ENCODE measurements around the gene FNDC3A.
A peak's percentile ranks its signal among the peaks of the same experiment; 100 is the strongest.

The FNDC3A gene

DNA sequence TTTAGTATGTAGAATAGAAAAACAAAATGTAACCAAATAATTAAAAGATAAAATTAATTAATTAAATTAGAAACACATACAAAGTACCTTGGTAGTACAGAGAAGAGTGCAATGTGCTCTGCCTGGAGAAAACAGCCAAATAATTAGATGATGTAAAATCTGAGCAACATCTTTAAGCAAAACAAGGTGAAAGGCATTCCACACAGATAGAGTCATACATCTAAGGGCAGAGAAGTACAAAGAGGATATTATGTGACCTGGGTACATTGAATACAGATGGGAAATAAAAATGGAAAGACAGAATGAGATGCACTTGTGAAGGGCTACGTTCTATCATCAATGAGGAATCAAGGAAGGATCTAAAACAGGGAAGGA is 25.2 kb upstream of the FNDC3A start:
- Histone ChIP-seq H3K4me1 (ENCODE audit: control insufficient read depth, insufficient read depth, low read length) (peaks cover 13% of the 10 kb centered on the region), H3K27me3 (ENCODE audit: control insufficient read depth, insufficient read depth, low read length) (no peaks in the 10 kb centered on the region), H3K36me3 (ENCODE audit: control insufficient read depth, insufficient read depth, low read length) (no peaks in the 10 kb centered on the region), H3K4me3 (ENCODE audit: low read length) (no peak overlapping the region), H3K9me3 (ENCODE audit: control insufficient read depth, low read length) (no peaks in the 10 kb centered on the region), H3K9ac (ENCODE audit: low read length) (no peak overlapping the region)

DNA sequence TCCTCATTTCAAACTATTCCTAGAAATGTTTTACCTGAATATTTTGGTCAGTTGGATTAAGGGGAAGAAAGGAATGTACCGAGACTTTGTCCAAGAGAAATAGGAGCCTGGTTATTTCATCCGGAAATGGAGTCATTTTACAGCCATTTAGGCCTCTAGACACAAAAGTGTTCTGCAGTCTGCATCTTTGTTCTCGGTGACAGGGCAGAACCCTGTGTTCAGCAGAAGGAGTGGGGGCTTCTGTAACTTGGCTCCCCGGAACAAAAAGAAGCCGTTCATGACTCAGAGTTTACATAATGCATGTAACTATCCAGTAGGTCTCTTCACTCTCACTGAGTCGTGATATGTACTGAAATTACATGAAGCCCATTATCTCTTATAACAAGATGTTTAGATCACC is 21.6 kb upstream of the FNDC3A start:
- peaks cover 5% of the 10 kb centered on the region for H3K4me1 ChIP-seq (ENCODE audit: control insufficient read depth, insufficient read depth, low read length)
- no peak overlapping the region for H3K4me3 ChIP-seq (ENCODE audit: low read length)
- H3K9me3 ChIP-seq (ENCODE audit: control insufficient read depth, low read length), result no peaks in the 10 kb centered on the region
- no peaks in the 10 kb centered on the region for H3K27me3 ChIP-seq (ENCODE audit: control insufficient read depth, insufficient read depth, low read length)
- H3K9ac ChIP-seq (ENCODE audit: low read length), result no peak overlapping the region
- no peaks in the 10 kb centered on the region for H3K36me3 ChIP-seq (ENCODE audit: control insufficient read depth, insufficient read depth, low read length)

DNA sequence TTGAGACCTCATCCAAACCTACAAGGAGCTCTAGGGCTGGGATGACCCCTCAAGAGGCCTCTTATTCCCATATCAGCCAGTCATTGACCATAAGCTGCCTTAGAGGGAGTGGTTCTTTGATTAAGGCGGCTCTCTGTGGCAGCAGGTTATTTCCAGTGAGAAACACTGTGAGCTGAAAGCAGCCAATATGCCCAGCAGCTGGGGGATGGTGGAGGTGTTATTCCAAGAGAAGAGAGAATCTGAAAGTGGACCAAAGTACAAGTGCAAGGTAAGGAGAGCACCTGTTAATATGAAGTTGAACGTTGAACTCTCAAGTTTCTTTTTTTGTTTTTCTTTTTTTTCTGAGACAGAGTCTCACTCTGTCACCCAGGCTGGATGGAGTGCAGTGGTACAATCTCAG is 20.2 kb upstream of the FNDC3A start:
- Histone ChIP-seq H3K4me3 (ENCODE audit: low read length) (no peak overlapping the region), H3K9me3 (ENCODE audit: control insufficient read depth, low read length) (no peaks in the 10 kb centered on the region), H3K4me1 (ENCODE audit: control insufficient read depth, insufficient read depth, low read length) (no peaks in the 10 kb centered on the region), H3K9ac (ENCODE audit: low read length) (no peak overlapping the region), H3K27me3 (ENCODE audit: control insufficient read depth, insufficient read depth, low read length) (no peaks in the 10 kb centered on the region), H3K36me3 (ENCODE audit: control insufficient read depth, insufficient read depth, low read length) (no peaks in the 10 kb centered on the region)

DNA sequence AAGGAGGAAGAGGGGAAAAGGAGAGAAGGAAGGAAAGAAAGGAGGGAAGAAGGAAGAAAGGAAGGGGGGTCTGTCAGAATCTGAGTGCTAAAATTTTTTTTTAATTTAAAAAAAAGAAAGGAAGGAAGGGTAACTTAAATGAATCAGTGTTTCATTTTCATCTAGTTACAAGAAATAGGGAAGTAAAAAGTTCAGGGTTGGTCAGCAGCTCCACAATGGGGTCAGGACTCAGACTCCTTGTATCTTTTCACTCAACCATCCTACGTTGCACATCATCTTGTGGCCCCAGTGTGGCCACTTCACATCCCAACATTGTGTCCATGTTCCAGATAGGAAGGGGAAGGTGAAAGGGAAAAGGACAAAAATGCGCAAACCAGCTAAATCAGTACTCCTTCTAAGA is 14.3 kb upstream of the FNDC3A start:
- no peaks in the 10 kb centered on the region for H3K36me3 ChIP-seq (ENCODE audit: control insufficient read depth, insufficient read depth, low read length)
- no peaks in the 10 kb centered on the region for H3K9me3 ChIP-seq (ENCODE audit: control insufficient read depth, low read length)
- no peak overlapping the region for H3K4me3 ChIP-seq (ENCODE audit: low read length)
- H3K27me3 ChIP-seq (ENCODE audit: control insufficient read depth, insufficient read depth, low read length), result no peaks in the 10 kb centered on the region
- H3K4me1 ChIP-seq (ENCODE audit: control insufficient read depth, insufficient read depth, low read length), result no peaks in the 10 kb centered on the region
- no peak overlapping the region for H3K9ac ChIP-seq (ENCODE audit: low read length)

DNA sequence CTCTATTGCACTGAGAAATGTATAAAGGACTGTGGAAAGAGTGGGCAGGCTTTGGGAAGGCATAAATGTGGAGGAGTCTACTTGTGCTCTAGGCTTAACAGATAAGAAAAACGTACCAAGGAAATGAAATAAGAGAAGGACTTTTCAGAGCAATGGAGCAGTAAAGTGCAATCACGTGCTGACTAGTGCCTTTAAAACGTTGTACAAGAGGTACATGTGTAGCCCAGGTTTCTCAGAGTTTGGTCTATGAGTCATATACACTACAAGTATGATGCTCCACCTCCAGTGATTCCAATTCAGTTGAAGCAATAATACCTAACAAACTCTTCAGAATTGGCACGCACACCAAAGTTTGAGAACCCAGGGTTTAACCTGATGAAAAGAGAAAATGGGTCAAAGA is 13.4 kb upstream of the FNDC3A start:
- Histone ChIP-seq H3K4me1 (ENCODE audit: control insufficient read depth, insufficient read depth, low read length) (no peaks in the 10 kb centered on the region), H3K9ac (ENCODE audit: low read length) (no peak overlapping the region), H3K9me3 (ENCODE audit: control insufficient read depth, low read length) (no peaks in the 10 kb centered on the region), H3K27me3 (ENCODE audit: control insufficient read depth, insufficient read depth, low read length) (no peaks in the 10 kb centered on the region), H3K4me3 (ENCODE audit: low read length) (no peak overlapping the region), H3K36me3 (ENCODE audit: control insufficient read depth, insufficient read depth, low read length) (no peaks in the 10 kb centered on the region)

DNA sequence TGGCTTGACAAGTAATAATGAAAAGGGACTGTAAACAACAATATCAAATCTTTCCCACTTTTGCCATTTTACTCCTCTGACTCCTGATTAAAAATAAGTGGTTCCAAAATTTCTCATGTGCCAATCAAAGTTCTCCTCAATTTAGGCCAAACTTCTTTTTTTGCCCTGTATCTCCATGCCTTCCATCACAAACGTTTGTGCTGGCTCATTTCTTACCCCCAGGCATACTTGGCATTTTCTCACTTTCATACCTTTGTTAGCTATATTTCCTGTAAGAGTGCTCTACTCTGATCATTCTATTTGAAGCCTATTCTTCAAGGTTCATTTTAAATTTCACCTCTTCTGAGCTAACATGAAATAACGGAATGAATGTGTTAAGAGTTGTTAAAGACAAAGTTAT is 10.0 kb upstream of the FNDC3A start:
- Histone ChIP-seq H3K9me3 (ENCODE audit: control insufficient read depth, low read length) (no peaks in the 10 kb centered on the region), H3K4me1 (ENCODE audit: control insufficient read depth, insufficient read depth, low read length) (no peaks in the 10 kb centered on the region), H3K4me3 (ENCODE audit: low read length) (no peak overlapping the region), H3K27me3 (ENCODE audit: control insufficient read depth, insufficient read depth, low read length) (no peaks in the 10 kb centered on the region), H3K9ac (ENCODE audit: low read length) (no peak overlapping the region), H3K36me3 (ENCODE audit: control insufficient read depth, insufficient read depth, low read length) (no peaks in the 10 kb centered on the region)

DNA sequence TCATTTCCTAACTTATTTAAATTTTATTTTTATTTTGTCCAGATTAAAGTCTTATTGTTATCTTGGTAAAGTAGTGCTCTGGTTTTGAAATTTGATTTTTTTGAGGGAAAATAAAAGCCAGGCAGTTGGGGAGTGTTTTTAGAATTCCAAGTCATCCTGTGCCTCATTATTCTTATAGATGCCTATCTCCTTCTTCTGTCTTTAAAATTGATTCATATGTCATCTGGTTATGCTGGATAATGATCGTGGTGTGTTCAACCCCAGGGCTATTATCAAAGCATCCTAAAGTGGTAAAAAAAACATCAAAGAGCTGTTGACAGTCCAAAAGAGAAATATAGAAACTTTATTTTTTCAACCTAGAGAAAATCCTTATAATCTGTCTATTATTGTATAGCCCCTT is 6.0 kb upstream of the FNDC3A start:
- Histone ChIP-seq H3K9me3 (ENCODE audit: control insufficient read depth, low read length) (peaks cover 10% of the 10 kb centered on the region), H3K4me1 (ENCODE audit: control insufficient read depth, insufficient read depth, low read length) (peaks cover 3% of the 10 kb centered on the region), H3K27me3 (ENCODE audit: control insufficient read depth, insufficient read depth, low read length) (no peaks in the 10 kb centered on the region), H3K9ac (ENCODE audit: low read length) (no peak overlapping the region), H3K4me3 (ENCODE audit: low read length) (no peak overlapping the region), H3K36me3 (ENCODE audit: control insufficient read depth, insufficient read depth, low read length) (no peaks in the 10 kb centered on the region)

DNA sequence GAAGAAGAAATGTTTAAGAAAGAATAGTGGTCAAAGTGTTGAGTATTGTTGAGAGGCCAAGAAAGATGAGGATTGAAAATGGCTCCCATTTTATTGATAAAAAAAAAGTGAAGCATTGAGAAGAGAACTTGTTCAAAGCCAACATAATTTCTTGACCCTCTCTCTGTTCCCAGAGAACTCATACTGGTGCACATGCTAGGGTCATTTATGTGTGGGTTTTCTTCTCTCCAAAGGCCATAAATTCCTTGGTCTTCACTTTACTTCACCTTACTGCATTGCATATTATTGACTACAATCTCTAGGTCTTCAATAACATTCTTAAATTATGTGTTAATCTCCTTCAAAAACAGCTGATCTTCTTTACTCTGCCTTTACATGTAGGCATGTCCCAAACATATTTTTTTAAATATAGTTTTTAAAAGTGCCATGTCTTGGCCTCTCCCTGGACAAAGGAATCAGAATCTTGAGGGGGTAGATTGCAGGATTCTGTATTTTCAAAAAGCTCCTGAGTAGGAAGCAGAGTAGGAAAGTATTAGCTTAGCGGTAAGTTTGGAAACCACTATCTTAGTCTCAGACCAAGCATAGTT is 1.8 kb upstream of the FNDC3A start:
- H3K9ac ChIP-seq (ENCODE audit: low read length), result no peak overlapping the region
- H3K9me3 ChIP-seq (ENCODE audit: control insufficient read depth, low read length), result peaks cover 10% of the 10 kb centered on the region
- H3K36me3 ChIP-seq (ENCODE audit: control insufficient read depth, insufficient read depth, low read length), result no peaks in the 10 kb centered on the region
- peaks cover 3% of the 10 kb centered on the region for H3K4me1 ChIP-seq (ENCODE audit: control insufficient read depth, insufficient read depth, low read length)
- H3K4me3 ChIP-seq (ENCODE audit: low read length), result no peak overlapping the region
- no peaks in the 10 kb centered on the region for H3K27me3 ChIP-seq (ENCODE audit: control insufficient read depth, insufficient read depth, low read length)

DNA sequence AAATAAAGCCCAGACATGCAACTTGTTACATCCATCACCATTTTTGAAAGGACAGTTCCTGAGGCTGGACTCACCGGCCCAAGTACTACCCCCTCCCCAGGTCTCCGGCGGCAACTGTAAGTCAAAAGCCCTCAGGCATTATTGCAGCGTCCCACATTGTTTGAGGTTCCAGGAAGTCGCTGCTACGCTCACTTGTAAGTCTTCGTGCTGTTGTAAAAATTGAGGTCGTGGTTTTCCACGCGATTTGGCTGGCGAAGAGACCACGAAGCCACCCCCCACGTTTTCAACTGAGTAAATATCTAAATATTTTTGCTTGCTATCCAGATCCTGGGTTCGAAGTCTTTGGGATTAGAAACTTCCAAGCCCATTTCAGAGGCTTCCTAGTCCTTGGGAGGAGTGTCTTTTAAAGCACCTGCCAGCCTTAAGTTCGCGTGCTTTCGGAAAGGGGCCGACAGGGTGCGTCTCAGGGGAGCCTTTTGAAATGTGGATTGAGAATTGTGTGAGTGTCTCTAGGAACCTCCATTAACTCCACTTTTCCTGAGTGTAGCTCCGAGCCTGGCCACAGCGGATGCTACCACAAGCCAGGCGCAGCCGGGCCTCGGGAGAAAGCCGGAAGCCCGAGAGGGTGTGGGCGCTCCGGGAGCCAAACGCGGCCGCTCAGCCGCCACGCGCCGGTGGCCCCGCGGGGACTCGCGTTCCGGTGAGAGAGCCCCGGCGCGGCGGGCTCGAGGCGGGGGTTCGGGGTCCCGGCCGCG is 434 bp upstream of the FNDC3A start:
- Histone ChIP-seq H3K36me3 (ENCODE audit: control insufficient read depth, insufficient read depth, low read length) (no peaks in the 10 kb centered on the region), H3K9ac (ENCODE audit: low read length) (peak overlapping the region; percentile 80), H3K4me3 (ENCODE audit: low read length) (peak overlapping the region; percentile 26), H3K27me3 (ENCODE audit: control insufficient read depth, insufficient read depth, low read length) (no peaks in the 10 kb centered on the region), H3K9me3 (ENCODE audit: control insufficient read depth, low read length) (peaks cover 10% of the 10 kb centered on the region), H3K4me1 (ENCODE audit: control insufficient read depth, insufficient read depth, low read length) (peaks cover 3% of the 10 kb centered on the region)

DNA sequence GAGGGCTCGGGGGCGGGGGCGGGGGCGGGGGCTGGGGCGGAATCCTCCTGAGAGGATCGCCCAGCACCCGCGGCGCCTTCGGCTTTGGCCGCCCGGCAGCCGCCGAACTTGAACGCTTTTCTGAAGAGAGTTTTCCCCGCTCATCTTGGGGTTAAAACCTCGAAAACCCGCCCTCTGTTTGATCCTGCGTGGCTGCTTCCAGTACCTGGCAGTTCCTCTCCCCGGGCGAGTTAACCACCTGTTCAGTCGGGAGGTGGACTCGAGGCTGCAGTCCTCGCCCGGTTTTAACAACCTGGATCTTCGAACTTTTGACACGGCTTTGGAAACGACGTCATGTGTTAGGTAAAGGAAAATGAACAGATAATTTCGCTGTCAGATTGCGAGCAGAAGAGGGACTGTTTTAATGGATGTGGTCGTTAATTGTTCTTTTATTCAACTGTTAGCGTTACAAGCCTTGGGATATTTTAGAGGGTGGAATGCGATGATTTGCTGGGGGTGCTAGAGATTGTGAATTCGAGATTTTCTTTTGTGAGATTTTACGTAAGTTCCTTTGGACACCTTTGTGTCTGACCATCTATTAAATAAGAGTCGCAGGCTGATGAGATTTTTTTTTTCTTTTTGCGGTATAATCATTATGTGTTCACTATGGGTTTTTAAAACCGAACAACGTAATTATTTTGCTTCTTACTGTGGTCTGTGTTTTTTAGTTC is 1.0 kb downstream of the FNDC3A start:
- Histone ChIP-seq H3K4me1 (ENCODE audit: control insufficient read depth, insufficient read depth, low read length) (peaks cover 3% of the 10 kb centered on the region), H3K27me3 (ENCODE audit: control insufficient read depth, insufficient read depth, low read length) (no peaks in the 10 kb centered on the region), H3K9me3 (ENCODE audit: control insufficient read depth, low read length) (peaks cover 10% of the 10 kb centered on the region), H3K4me3 (ENCODE audit: low read length) (peak overlapping the region; percentile 44), H3K9ac (ENCODE audit: low read length) (peak overlapping the region; percentile 71), H3K36me3 (ENCODE audit: control insufficient read depth, insufficient read depth, low read length) (no peaks in the 10 kb centered on the region)

DNA sequence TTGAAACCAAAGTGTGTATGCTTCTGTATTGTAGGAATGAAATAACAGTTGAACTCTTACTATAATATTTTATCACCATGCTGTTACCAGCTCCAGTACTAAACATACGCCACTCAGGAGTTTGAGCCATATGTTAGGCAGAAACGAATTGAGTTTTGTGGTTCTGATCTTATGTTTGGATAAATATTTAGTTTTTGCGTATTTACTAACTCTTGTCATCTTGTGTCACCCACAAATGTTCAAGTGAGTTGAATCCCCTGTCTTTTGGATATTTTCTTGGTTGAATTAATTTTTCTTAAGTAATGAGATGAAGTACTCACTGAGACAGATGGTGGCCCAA is 1.5 kb downstream of the FNDC3A start:
- H3K4me1 ChIP-seq (ENCODE audit: control insufficient read depth, insufficient read depth, low read length), result peaks cover 3% of the 10 kb centered on the region
- H3K9ac ChIP-seq (ENCODE audit: low read length), result peak overlapping the region; percentile 71
- peaks cover 10% of the 10 kb centered on the region for H3K9me3 ChIP-seq (ENCODE audit: control insufficient read depth, low read length)
- H3K27me3 ChIP-seq (ENCODE audit: control insufficient read depth, insufficient read depth, low read length), result no peaks in the 10 kb centered on the region
- no peak overlapping the region for H3K4me3 ChIP-seq (ENCODE audit: low read length)
- H3K36me3 ChIP-seq (ENCODE audit: control insufficient read depth, insufficient read depth, low read length), result no peaks in the 10 kb centered on the region

DNA sequence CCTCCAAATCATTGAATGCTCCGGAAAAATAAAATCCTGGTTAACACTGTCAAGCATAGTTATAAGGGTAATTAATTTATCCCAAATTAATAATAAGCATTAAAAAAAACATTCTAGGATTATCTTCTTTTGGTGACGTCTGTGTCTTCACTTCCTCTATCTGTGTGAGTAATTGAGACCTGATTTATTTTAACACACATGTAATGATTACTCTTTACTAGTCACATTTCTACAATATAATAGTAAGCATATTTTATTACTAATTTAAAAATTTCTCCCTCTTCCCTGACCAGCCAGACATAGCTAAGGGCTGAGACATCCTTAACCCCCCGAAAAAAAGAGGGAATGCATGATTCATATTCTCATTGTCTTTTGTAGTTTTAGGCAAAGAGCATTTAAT is 2.3 kb downstream of the FNDC3A start:
- peaks cover 10% of the 10 kb centered on the region for H3K9me3 ChIP-seq (ENCODE audit: control insufficient read depth, low read length)
- no peaks in the 10 kb centered on the region for H3K36me3 ChIP-seq (ENCODE audit: control insufficient read depth, insufficient read depth, low read length)
- no peak overlapping the region for H3K9ac ChIP-seq (ENCODE audit: low read length)
- no peaks in the 10 kb centered on the region for H3K27me3 ChIP-seq (ENCODE audit: control insufficient read depth, insufficient read depth, low read length)
- H3K4me1 ChIP-seq (ENCODE audit: control insufficient read depth, insufficient read depth, low read length), result peaks cover 3% of the 10 kb centered on the region
- H3K4me3 ChIP-seq (ENCODE audit: low read length), result no peak overlapping the region
